Astrocyte (in vitro differentiated cells and primary cell): ENCODE data around the gene SGCD.

Experiments used
- CTCF ChIP-seq: IDR thresholded peaks from 2 replicates; pipeline ENCODE4 v1.5.1; 2011; ENCODE audit warnings: low read depth, mild to moderate bottlenecking, inconsistent platforms, low read length, moderate library complexity; ENCODE audit not compliant: insufficient read depth
- EZH2 ChIP-seq: IDR thresholded peaks from 2 replicates; pipeline ENCODE4 v1.6.1; 2012; ENCODE audit warnings: mild to moderate bottlenecking, low read length, inconsistent platforms; ENCODE audit not compliant: insufficient read depth

- TF ChIP-seq CTCF (no peak), EZH2 (no peak)
Observed at GRCh38 chr5:156395306-156395675, 68.3 kb downstream of the SGCD start.
